Tibial artery (tissue), 4 donors: ENCODE results near the gene SYNE2.

ENCODE experiments used
- DNase-seq, 2 donors: peaks; one replicate each; pipeline ENCODE4 v3.0.0-alpha.2; 2019
- H3K27ac ChIP-seq, 2 donors: fragments of 200-600 bp; sonication (generic) in 1 of 2; 1 replicate in 1 of 2; 2 replicates in 1 of 2; pipeline ENCODE4 v1.5.1; 2018 to 2019; ENCODE audit warnings: mild to moderate bottlenecking in 1 of 2
- H3K27me3 ChIP-seq, 2 donors: fragments of 200-600 bp; sonication (generic) in 1 of 2; one replicate each; pipeline versions ENCODE4 v1.5.1 to v1.6.0; 2016 to 2019
- H3K36me3 ChIP-seq, 3 donors: fragments of 200-600 bp; sonication (generic) in 2 of 3; one replicate each; pipeline ENCODE4 v1.5.1; 2016 to 2019; ENCODE audit warnings: mild to moderate bottlenecking in 2 of 3
- H3K4me1 ChIP-seq, 4 donors: fragments of 200-600 bp; sonication (generic) in 2 of 4; 1 replicate in 3 of 4; 2 replicates in 1 of 4; pipeline ENCODE4 v1.5.1; 2016 to 2019
- H3K4me3 ChIP-seq, 2 donors: fragments of 200-600 bp; sonication (generic) in 1 of 2; 1 replicate in 1 of 2; 2 replicates in 1 of 2; pipeline ENCODE4 v1.5.1; 2018 to 2019; ENCODE audit warnings: mild to moderate bottlenecking in 2 of 2
- H3K9me3 ChIP-seq, 3 donors: fragments of 200-600 bp; sonication (generic) in 1 of 3; one replicate each; pipeline ENCODE4 v1.5.1; 2016 to 2019
- CTCF ChIP-seq, 2 experiments: fragments of 200-600 bp in 1 of 2; fragments of 450-650 bp in 1 of 2; IDR thresholded peaks; one replicate each; pipeline ENCODE4 v1.5.1; 2017 to 2019; ENCODE audit warnings: antibody characterized with exemption in 2 of 2, mild to moderate bottlenecking in 1 of 2, moderate library complexity in 1 of 2
- intact Hi-C: fragments of 100-400 bp; cut with DNase I; formaldehyde crosslinking; loops from one replicate; pipeline ENCODE4 v1.15.0; 2023; ENCODE audit warnings: low total_unique reads

Gene SYNE2

GRCh38 chr14:64200170-64200569, 347.4 kb downstream of the SYNE2 start:
- no peaks in the 10 kb centered on the region for H3K9me3 ChIP-seq
- no peak for TF ChIP-seq CTCF (IDR thresholded peaks at IDR 0.05)
- H3K27me3 ChIP-seq, result no peaks in the 10 kb centered on the region
- H3K27ac ChIP-seq, result no peak overlapping the region
- peaks cover 0 to 28% (median 0%) of the 10 kb centered on the region in 3 donors for H3K36me3 ChIP-seq
- no peak for DNase-seq
- intact Hi-C loops, result no loop called here
- no peak overlapping the region for H3K4me3 ChIP-seq
- peaks cover 0 to 11% (median 6%) of the 10 kb centered on the region in 4 donors for H3K4me1 ChIP-seq

GRCh38 chr14:64201296-64201695, 348.5 kb downstream of the SYNE2 start:
- no peak overlapping the region for H3K4me3 ChIP-seq
- no peak for DNase-seq
- intact Hi-C loops, result no loop called here
- H3K36me3 ChIP-seq, result peaks cover 0 to 32% (median 0%) of the 10 kb centered on the region in 3 donors
- no peaks in the 10 kb centered on the region for H3K27me3 ChIP-seq
- no peaks in the 10 kb centered on the region for H3K9me3 ChIP-seq
- TF ChIP-seq CTCF (IDR thresholded peaks at IDR 0.05), result no peak
- peaks cover 0 to 10% (median 3%) of the 10 kb centered on the region in 4 donors for H3K4me1 ChIP-seq
- no peak overlapping the region for H3K27ac ChIP-seq

- H3K27me3 ChIP-seq, result no peaks in the 10 kb centered on the region
- DNase-seq, result no peak
- intact Hi-C loops, result no loop called here
- no peak overlapping the region for H3K4me3 ChIP-seq
- H3K4me1 ChIP-seq, result peaks cover 0 to 3% (median under 1%) of the 10 kb centered on the region in 4 donors
- H3K9me3 ChIP-seq, result no peaks in the 10 kb centered on the region
- TF ChIP-seq CTCF (IDR thresholded peaks at IDR 0.05), result no peak
- no peak overlapping the region for H3K27ac ChIP-seq
- peaks cover 0 to 32% (median 0%) of the 10 kb centered on the region in 3 donors for H3K36me3 ChIP-seq
These were observed 349.2 kb downstream of the SYNE2 start for GRCh38 chr14:64201921-64202545.

GRCh38 chr14:64202716-64203115, 349.9 kb downstream of the SYNE2 start:
- intact Hi-C loops, result no loop called here
- H3K27ac ChIP-seq, result no peak overlapping the region
- H3K4me1 ChIP-seq, result no peaks in the 10 kb centered on the region
- peaks cover 0 to 33% (median 0%) of the 10 kb centered on the region in 3 donors for H3K36me3 ChIP-seq
- no peak overlapping the region for H3K4me3 ChIP-seq
- H3K9me3 ChIP-seq, result no peaks in the 10 kb centered on the region
- DNase-seq, result no peak
- TF ChIP-seq CTCF (IDR thresholded peaks at IDR 0.05), result no peak
- H3K27me3 ChIP-seq, result no peaks in the 10 kb centered on the region

GRCh38 chr14:64203366-64204006, 350.7 kb downstream of the SYNE2 start:
- no peaks in the 10 kb centered on the region for H3K4me1 ChIP-seq
- no peaks in the 10 kb centered on the region for H3K9me3 ChIP-seq
- DNase-seq, result no peak
- intact Hi-C loops, result no loop called here
- no peaks in the 10 kb centered on the region for H3K27me3 ChIP-seq
- H3K4me3 ChIP-seq, result no peak overlapping the region
- no peak overlapping the region for H3K27ac ChIP-seq
- no peak for TF ChIP-seq CTCF (IDR thresholded peaks at IDR 0.05)
- peaks cover 4 to 41% (median 7%) of the 10 kb centered on the region in 3 donors for H3K36me3 ChIP-seq
